Measurements from ENCODE around the gene SUFU. TPM values are rescaled to one million over a fixed set of nuclear protein-coding genes. Genes with fewer than 3 reads are reported as not detected.

Gene SUFU
- total RNA-seq, 4 donors from 2014 or later: 2.3 to 5.4 (median 4.4) TPM

DNA sequence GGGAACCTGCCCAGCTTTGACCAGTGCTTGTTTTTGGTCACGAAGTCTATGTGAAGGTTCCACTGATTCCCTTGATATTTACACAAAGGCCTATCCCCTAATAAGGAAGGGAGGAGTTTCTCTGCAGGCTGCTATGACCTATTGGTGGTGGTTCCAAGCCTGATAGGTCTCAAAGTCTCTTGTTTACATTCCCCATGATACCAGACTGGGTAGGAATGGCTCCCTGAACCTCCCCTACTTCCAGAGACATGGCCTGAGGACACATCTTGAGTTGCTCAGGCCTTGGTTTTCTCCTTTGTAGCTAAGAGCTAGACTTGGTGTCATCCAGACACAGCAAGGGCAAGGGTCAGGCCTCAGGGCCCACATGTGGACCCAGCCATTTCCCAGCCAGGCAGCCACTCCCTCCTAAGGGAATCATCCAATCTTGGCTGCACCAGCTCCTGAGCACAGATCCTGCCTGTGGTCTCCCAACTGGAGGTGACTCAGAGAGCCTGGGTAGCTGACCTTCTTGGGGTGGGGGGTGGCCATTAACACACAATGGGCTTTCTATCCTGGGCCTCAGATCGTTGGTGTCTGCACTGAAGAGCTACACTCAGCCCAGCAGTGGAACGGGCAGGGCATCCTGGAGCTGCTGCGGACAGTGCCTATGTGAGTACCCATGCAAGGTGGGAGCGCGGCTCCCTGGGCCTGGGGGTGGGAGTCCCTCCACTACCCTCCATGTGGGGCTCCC lies 89.5 kb downstream of the SUFU start:
- Histone ChIP-seq H3K27me3 (no peaks in the 10 kb centered on the region), H3K4me1 (peaks cover 8 to 21% of the 10 kb centered on the region in 2 donors), H3K36me3 (no peaks in the 10 kb centered on the region), H3K27ac (no peak overlapping the region), H3K4me3 (replicated peaks in 1 of 3) (no peak overlapping the region), H3K9me3 (no peaks in the 10 kb centered on the region)
- WGBS, 2 donors: 83 to 86% methylated on average over 3 to 4 of the region's 6 CpGs
- intact Hi-C loops (cut with DNase I): loop anchor here (10.0 kb wide), 1 partner anchor 358 kb away; no protein-coding TSS in a partner anchor
- TF ChIP-seq, protein P1, sequence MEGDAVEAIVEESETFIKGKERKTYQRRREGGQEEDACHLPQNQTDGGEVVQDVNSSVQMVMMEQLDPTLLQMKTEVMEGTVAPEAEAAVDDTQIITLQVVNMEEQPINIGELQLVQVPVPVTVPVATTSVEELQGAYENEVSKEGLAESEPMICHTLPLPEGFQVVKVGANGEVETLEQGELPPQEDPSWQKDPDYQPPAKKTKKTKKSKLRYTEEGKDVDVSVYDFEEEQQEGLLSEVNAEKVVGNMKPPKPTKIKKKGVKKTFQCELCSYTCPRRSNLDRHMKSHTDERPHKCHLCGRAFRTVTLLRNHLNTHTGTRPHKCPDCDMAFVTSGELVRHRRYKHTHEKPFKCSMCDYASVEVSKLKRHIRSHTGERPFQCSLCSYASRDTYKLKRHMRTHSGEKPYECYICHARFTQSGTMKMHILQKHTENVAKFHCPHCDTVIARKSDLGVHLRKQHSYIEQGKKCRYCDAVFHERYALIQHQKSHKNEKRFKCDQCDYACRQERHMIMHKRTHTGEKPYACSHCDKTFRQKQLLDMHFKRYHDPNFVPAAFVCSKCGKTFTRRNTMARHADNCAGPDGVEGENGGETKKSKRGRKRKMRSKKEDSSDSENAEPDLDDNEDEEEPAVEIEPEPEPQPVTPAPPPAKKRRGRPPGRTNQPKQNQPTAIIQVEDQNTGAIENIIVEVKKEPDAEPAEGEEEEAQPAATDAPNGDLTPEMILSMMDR (IDR thresholded peaks at IDR 0.05): no peak
- TF ChIP-seq POLR2A (IDR thresholded peaks at IDR 0.05): no peak
- DNase-seq: no peak

DNA sequence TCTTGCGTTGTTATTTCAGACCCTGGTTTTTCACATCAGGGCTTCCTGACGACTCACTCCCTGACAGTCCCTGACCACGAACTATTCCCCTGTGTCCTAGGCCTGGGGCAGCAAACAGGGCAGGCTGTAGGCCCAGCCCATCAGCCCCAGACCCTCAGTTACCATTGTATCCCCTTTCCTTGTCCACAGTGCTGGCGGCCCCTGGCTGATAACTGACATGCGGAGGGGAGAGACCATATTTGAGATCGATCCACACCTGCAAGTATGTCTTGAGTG lies 90.0 kb downstream of the SUFU start:
- WGBS, 2 donors: 86 to 88% methylated on average over 6 of the region's 6 CpGs
- no peak overlapping the region for H3K4me3 ChIP-seq (replicated peaks in 1 of 3)
- H3K27me3 ChIP-seq: no peaks in the 10 kb centered on the region
- TF ChIP-seq, protein P1 (IDR thresholded peaks at IDR 0.05): no peak
- TF ChIP-seq POLR2A (IDR thresholded peaks at IDR 0.05): no peak
- H3K9me3 ChIP-seq: no peaks in the 10 kb centered on the region
- intact Hi-C loops (cut with DNase I): loop anchor here (10.0 kb wide), 1 partner anchor 359 kb away; no protein-coding TSS in a partner anchor
- no peak for DNase-seq
- peaks cover 8 to 26% of the 10 kb centered on the region in 2 donors for H3K4me1 ChIP-seq
- no peak overlapping the region for H3K27ac ChIP-seq
- no peaks in the 10 kb centered on the region for H3K36me3 ChIP-seq

DNA sequence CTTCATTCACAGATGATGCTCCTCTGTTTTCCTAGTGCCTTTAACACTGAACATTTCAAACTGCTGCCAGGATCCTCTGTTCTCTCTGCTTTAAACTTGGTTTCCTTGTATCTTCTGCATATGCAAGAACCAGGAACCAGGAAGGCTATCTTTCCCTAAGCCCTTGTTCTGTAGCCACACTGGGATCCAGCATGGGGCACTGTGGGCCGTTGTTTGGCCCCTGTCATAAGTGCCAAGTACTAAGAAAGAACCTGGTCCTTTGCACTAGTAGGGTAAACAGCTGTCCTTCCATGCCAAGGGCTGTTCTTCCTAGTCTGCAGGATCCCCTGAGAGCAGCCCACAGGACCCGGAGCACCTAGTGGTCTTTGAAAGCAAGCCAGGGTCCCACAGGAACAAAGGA lies 91.5 kb downstream of the SUFU start:
- H3K27ac ChIP-seq: no peak overlapping the region
- H3K4me1 ChIP-seq: peaks cover 8 to 38% of the 10 kb centered on the region in 2 donors
- H3K4me3 ChIP-seq (replicated peaks in 1 of 3): no peak overlapping the region
- H3K36me3 ChIP-seq: no peaks in the 10 kb centered on the region
- TF ChIP-seq, protein P1 (IDR thresholded peaks at IDR 0.05): no peak
- TF ChIP-seq POLR2A (IDR thresholded peaks at IDR 0.05): no peak
- 65 to 78% methylated on average over 1 to 2 of the region's 2 CpGs for WGBS, 2 donors
- intact Hi-C loops (cut with DNase I): loop anchor here (10.0 kb wide), 1 partner anchor 360 kb away; no protein-coding TSS in a partner anchor
- no peak for DNase-seq
- H3K9me3 ChIP-seq: no peaks in the 10 kb centered on the region
- H3K27me3 ChIP-seq: no peaks in the 10 kb centered on the region

DNA sequence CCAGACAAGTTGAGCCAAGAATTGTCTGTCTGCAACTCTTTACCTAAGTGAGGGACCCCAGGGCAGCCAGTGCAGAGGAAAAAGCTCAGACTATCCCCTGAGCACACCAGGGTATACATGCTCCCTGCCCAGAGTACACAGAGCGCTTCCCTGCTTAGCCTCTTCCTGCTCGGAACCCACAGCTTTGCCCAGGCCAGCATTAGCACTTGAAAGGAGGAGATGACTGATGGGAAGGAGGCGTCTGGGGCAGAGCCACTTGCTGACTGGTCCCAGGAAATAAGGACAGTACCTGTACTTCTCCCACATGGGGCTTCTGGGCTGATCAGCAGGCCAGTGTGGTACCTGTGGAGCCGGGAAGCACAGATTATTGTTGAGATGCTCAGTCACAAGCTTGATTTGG lies 92.1 kb downstream of the SUFU start:
- no peak overlapping the region for H3K27ac ChIP-seq
- intact Hi-C loops (cut with DNase I): loop anchor here (10.0 kb wide), 1 partner anchor 361 kb away; no protein-coding TSS in a partner anchor
- H3K9me3 ChIP-seq: no peaks in the 10 kb centered on the region
- 54 to 85% methylated on average over 2 to 4 of the region's 4 CpGs for WGBS, 2 donors
- H3K4me3 ChIP-seq (replicated peaks in 1 of 3): no peak overlapping the region
- TF ChIP-seq POLR2A (IDR thresholded peaks at IDR 0.05): no peak
- TF ChIP-seq, protein P1 (IDR thresholded peaks at IDR 0.05): no peak
- peaks cover 8 to 44% of the 10 kb centered on the region in 2 donors for H3K4me1 ChIP-seq
- H3K27me3 ChIP-seq: no peaks in the 10 kb centered on the region
- no peak for DNase-seq
- H3K36me3 ChIP-seq: no peaks in the 10 kb centered on the region

DNA sequence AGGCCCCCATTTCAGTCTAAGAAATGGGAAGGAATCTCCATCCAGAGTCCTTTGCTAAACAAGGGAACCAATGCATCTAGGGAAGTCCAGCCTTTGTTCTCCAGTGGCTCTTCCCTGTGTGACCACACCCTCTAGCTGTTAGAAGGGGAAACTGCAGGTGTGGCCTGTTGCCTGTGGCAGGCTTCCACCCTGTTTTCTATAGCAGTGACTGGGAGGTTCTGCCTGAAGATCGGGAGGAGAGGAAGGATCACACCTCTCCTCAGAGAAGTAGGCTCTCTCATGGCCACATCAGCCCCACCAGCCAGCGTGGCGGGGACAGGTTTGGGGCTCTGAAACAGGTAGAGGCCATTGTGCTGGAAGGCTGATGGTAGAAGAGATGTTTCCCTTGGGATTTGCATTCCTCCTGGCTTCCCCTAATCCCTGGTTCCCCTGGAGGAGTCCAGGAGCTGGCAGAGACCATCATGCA lies 92.8 kb downstream of the SUFU start:
- 37 to 44% methylated on average over 3 of the region's 3 CpGs for WGBS, 2 donors
- no peak overlapping the region for H3K4me3 ChIP-seq (replicated peaks in 1 of 3)
- no peaks in the 10 kb centered on the region for H3K36me3 ChIP-seq
- no peaks in the 10 kb centered on the region for H3K9me3 ChIP-seq
- TF ChIP-seq, protein P1 (IDR thresholded peaks at IDR 0.05): peak; percentile 39 to 86 (median 66)
- no peak for TF ChIP-seq POLR2A (IDR thresholded peaks at IDR 0.05)
- intact Hi-C loops (cut with DNase I): loop anchor here (10.0 kb wide), 1 partner anchor 362 kb away; no protein-coding TSS in a partner anchor
- peak overlapping the region in 2 of 3 donors; percentile 22 to 40 for H3K27ac ChIP-seq
- DNase-seq: peak; percentile 56 to 60
- peaks cover 8 to 51% of the 10 kb centered on the region in 2 donors for H3K4me1 ChIP-seq
- no peaks in the 10 kb centered on the region for H3K27me3 ChIP-seq
